Neuron (in vitro differentiated cells): ENCODE data around the gene MRPL55.

ENCODE experiments used
- H2AFZ ChIP-seq: one replicate; pipeline ENCODE4 v1.6.1; 2013; ENCODE audit warnings: low read depth, mild to moderate bottlenecking, inconsistent platforms, low read length, moderate library complexity
- H3K27me3 ChIP-seq: one replicate; pipeline ENCODE4 v1.6.1; 2013; ENCODE audit warnings: low read length; ENCODE audit not compliant: insufficient read depth
- H3K36me3 ChIP-seq: one replicate; pipeline ENCODE4 v1.6.1; 2013; ENCODE audit warnings: low read length; ENCODE audit not compliant: insufficient read depth
- H3K4me1 ChIP-seq: one replicate; pipeline ENCODE4 v1.6.1; 2013; ENCODE audit warnings: low read length; ENCODE audit not compliant: insufficient read depth
- H3K4me3 ChIP-seq: 2 replicates; pipeline ENCODE4 v1.5.1; 2013; ENCODE audit warnings: mild to moderate bottlenecking, low read length, moderate library complexity
- H3K9me3 ChIP-seq: one replicate; pipeline ENCODE4 v1.6.1; 2013; ENCODE audit warnings: low read length

MRPL55 gene

GRCh38 chr1:228068359-228068758 is 40.7 kb downstream of the MRPL55 start:
- Histone ChIP-seq H3K4me1 (peaks cover 3% of the 10 kb centered on the region), H3K27me3 (peaks cover 41% of the 10 kb centered on the region), H3K36me3 (no peaks in the 10 kb centered on the region)

GRCh38 chr1:228066891-228067654 is 42.0 kb downstream of the MRPL55 start:
- Histone ChIP-seq H2AFZ (no peak overlapping the region), H3K27me3 (peaks cover 50% of the 10 kb centered on the region), H3K4me1 (no peaks in the 10 kb centered on the region), H3K9me3 (no peaks in the 10 kb centered on the region), H3K4me3 (no peak overlapping the region), H3K36me3 (no peaks in the 10 kb centered on the region)

More at GRCh38 chr1:228068359-228068758, 40.7 kb downstream of the MRPL55 start:
- Histone ChIP-seq H3K4me3 (no peak overlapping the region), H3K9me3 (no peaks in the 10 kb centered on the region), H2AFZ (no peak overlapping the region)

DNA sequence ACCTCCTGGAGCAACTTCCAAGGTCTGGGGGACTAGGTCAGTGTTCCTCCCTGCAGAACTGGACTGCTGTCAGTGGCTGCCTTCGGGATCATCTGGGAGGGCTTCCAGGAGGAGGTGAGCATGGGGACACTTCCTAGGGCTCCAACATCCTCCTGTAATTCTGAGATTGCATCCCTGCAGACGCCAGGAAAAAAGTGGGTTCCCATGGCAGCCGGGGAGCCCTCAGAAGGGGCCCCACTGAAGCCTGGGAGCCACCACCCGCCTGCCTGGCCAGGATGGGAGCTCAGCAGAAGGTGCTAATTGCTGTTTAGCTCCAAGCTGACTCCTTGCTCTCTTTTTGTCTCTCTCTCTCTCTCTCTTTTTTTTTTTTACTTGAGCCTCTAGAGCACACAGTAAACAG is 42.7 kb downstream of the MRPL55 start:
- H3K36me3 ChIP-seq, result no peaks in the 10 kb centered on the region
- no peak overlapping the region for H2AFZ ChIP-seq
- H3K4me1 ChIP-seq, result no peaks in the 10 kb centered on the region
- H3K9me3 ChIP-seq, result no peaks in the 10 kb centered on the region
- H3K27me3 ChIP-seq, result peaks cover 56% of the 10 kb centered on the region
- H3K4me3 ChIP-seq, result no peak overlapping the region

DNA sequence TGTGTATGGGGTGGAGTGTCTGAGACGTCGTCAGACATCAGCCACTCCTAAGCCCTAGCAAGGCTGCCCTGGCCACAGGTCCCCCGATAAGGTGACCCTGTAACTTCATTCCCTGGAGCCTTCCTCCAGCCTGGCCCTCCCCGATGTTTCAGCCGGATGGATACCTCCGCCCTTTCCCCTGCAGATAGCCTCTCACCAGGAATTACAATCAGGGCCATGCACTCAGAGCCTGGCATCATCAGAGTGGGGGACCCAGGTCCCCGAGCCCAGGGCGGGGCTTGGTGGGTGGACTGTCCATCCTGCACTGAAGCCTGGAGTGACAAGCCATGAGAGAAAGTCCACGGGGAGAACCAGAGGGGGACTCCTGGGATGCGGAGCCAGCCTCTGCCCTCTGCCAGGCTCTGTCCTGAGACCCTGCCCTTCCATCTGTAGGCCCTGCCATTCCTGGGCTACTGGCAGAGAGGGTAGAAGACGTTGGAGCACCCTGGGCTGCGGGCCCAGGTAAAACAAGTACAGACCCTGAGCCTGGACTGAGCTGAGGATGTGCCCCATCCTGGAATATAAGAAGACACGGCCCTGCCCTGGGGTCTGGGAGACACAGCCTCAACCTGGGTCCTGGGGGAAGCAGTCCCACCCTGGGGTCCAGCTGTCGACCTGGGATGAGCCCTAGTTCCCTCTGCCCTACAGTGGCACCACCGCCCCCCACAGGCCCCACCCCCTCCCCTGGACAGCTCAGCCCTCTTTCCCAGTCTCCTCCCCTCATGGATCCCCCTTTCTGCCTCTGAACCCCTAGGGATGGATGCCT is 43.4 kb downstream of the MRPL55 start:
- H3K4me3 ChIP-seq, result no peak overlapping the region
- no peaks in the 10 kb centered on the region for H3K9me3 ChIP-seq
- H2AFZ ChIP-seq, result no peak overlapping the region
- H3K27me3 ChIP-seq, result peaks cover 61% of the 10 kb centered on the region
- no peaks in the 10 kb centered on the region for H3K4me1 ChIP-seq
- H3K36me3 ChIP-seq, result no peaks in the 10 kb centered on the region

- Histone ChIP-seq H3K4me1 (no peaks in the 10 kb centered on the region), H3K4me3 (no peak overlapping the region), H3K27me3 (peaks cover 62% of the 10 kb centered on the region), H3K36me3 (no peaks in the 10 kb centered on the region), H3K9me3 (no peaks in the 10 kb centered on the region), H2AFZ (no peak overlapping the region)
Measured at GRCh38 chr1:228064741-228065542, 44.2 kb downstream of the MRPL55 start.

GRCh38 chr1:228064296-228064695 is 44.8 kb downstream of the MRPL55 start:
- peaks cover 64% of the 10 kb centered on the region for H3K27me3 ChIP-seq
- peaks cover 2% of the 10 kb centered on the region for H3K9me3 ChIP-seq
- H3K36me3 ChIP-seq, result no peaks in the 10 kb centered on the region
- no peak overlapping the region for H2AFZ ChIP-seq
- no peak overlapping the region for H3K4me3 ChIP-seq
- H3K4me1 ChIP-seq, result no peaks in the 10 kb centered on the region

DNA sequence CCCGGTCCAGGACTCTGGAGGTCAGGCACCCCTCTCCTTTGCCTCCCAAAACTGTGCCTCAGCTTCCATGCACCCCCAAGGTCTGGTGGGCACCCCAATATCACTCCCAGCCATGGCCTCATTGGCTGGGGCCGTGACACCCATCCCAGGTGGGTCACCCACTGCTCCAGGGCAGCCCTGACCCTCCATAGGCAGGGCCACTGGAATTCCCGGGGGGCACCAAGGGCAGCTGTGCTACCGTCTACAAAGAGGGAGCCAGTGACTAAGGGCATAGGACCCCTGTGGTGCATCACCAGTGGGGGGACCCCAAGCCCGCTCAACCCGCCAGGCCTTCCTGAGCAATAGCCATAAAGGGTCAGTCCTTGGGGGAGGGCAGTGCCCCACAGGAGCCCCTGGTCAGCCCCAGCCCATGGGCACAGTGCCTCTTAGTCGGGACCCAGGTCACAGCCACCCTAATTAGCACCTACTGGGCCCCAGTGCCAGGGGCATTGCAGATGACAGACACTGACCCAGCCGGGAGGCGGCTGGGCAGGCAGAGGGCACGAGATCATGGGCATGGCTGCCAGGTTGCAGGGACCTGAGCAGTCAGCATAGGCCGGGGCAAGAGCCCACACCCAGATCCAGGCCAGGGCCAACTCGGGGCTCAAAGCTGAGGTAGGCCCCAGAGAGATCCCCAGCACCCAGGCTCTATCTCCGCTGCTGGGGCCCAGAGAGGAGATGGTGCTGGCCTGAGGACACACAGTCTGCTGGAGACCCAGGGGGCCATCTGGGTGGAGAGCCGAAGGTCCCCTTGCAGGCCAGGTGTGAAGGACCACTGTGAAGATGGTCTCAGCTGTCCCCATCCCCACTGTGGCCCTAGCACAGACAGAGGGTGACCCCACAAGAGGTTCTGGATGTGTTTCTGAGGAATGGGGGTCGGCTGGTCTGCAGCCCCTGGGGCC is 45.6 kb downstream of the MRPL55 start:
- no peak overlapping the region for H3K4me3 ChIP-seq
- H3K4me1 ChIP-seq, result no peaks in the 10 kb centered on the region
- H3K9me3 ChIP-seq, result peaks cover 8% of the 10 kb centered on the region
- no peaks in the 10 kb centered on the region for H3K36me3 ChIP-seq
- no peak overlapping the region for H2AFZ ChIP-seq
- peaks cover 67% of the 10 kb centered on the region for H3K27me3 ChIP-seq

- Histone ChIP-seq H3K4me1 (no peaks in the 10 kb centered on the region), H3K4me3 (no peak overlapping the region), H3K27me3 (peaks cover 68% of the 10 kb centered on the region), H3K36me3 (no peaks in the 10 kb centered on the region), H3K9me3 (peaks cover 12% of the 10 kb centered on the region), H2AFZ (no peak overlapping the region)
Measured at GRCh38 chr1:228062812-228063211, 46.3 kb downstream of the MRPL55 start.

DNA sequence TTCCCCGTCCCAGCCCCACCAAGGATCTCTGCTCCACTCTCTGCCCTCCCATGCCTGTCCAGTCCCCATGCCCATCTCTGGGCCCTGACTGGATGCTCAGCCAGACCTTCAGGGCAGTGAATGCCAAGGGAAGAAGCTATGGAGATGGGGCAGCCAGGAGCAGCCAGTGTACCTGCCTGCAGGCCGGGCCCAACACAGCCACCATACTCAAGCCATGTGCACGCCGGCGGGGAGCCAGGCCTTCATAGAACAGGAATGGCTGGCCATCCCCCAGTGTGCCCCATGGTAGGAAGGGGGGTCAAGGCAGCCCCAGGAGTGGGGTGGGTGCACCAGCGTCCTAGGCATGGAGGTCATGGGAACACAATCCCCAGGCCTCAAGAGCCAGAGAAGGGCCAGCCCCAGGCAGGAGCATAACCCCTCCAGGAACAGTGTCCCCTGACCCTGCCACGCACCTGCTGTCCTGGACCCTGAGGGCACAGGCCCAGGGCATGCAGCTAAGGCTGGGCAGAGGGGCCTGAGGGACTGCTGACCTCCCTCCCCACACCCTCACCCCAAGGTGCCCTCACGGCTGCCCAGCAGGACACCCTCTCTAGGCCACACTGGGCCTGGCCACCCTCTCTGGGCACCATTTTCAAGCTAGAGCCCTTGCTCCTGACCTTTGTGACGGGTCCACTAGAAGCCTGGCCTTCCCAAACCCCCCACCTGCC is 46.9 kb downstream of the MRPL55 start:
- H3K4me3 ChIP-seq, result no peak overlapping the region
- H3K9me3 ChIP-seq, result peaks cover 14% of the 10 kb centered on the region
- no peak overlapping the region for H2AFZ ChIP-seq
- H3K4me1 ChIP-seq, result no peaks in the 10 kb centered on the region
- H3K27me3 ChIP-seq, result peaks cover 67% of the 10 kb centered on the region
- no peaks in the 10 kb centered on the region for H3K36me3 ChIP-seq

- H3K4me3 ChIP-seq, result no peak overlapping the region
- H3K36me3 ChIP-seq, result no peaks in the 10 kb centered on the region
- no peaks in the 10 kb centered on the region for H3K4me1 ChIP-seq
- H3K9me3 ChIP-seq, result peaks cover 14% of the 10 kb centered on the region
- H2AFZ ChIP-seq, result no peak overlapping the region
- H3K27me3 ChIP-seq, result peaks cover 63% of the 10 kb centered on the region
Measured at GRCh38 chr1:228061411-228062084, 47.6 kb downstream of the MRPL55 start.

DNA sequence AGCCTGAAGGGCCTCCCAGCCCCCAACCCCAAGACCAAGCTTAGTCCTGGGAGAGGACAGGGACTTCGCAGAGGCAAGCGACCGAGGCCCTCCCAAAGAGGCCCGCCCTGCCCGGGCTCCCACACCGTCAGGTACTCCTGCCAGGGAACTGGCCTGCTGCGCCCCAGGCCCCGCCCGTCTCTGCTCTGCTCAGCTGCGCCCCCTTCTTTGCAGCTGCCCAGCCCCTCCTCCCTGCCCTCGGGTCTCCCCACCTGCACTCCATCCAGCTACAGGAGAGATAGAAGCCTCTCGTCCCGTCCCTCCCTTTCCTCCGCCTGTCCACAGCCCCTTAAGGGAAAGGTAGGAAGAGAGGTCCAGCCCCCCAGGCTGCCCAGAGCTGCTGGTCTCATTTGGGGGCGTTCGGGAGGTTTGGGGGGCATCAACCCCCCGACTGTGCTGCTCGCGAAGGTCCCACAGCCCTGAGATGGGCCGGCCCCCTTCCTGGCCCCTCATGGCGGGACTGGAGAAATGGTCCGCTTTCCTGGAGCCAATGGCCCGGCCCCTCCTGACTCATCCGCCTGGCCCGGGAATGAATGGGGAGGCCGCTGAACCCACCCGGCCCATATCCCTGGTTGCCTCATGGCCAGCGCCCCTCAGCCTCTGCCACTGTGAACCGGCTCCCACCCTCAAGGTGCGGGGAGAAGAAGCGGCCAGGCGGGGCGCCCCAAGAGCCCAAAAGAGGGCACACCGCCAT is 48.5 kb downstream of the MRPL55 start:
- Histone ChIP-seq H3K4me1 (no peaks in the 10 kb centered on the region), H3K27me3 (peaks cover 60% of the 10 kb centered on the region), H2AFZ (no peak overlapping the region), H3K4me3 (no peak overlapping the region), H3K9me3 (peaks cover 19% of the 10 kb centered on the region), H3K36me3 (no peaks in the 10 kb centered on the region)
